Cortex of kidney (tissue), 1 donor: ENCODE results near the gene SDK1.

ENCODE experiments used
- DNase-seq: peaks from one replicate; lab custom pipeline; 2025; lab: John Stamatoyannopoulos, UW

The SDK1 gene

GRCh38 chr7:3880228-3880987 is 579.4 kb downstream of the SDK1 start:
- no peak for DNase-seq

- DNase-seq = no peak
These were observed 581.7 kb downstream of the SDK1 start for GRCh38 chr7:3882782-3883181.

- no peak for DNase-seq
These were observed 583.5 kb downstream of the SDK1 start for GRCh38 chr7:3884543-3884942.

- DNase-seq = no peak
These were observed 586.1 kb downstream of the SDK1 start for GRCh38 chr7:3887096-3887690.

- DNase-seq = no peak
These were observed 587.0 kb downstream of the SDK1 start for GRCh38 chr7:3888096-3888495.

- DNase-seq = no peak
These were observed 591.1 kb downstream of the SDK1 start for GRCh38 chr7:3892157-3892556.

- no peak for DNase-seq
These were observed 591.6 kb downstream of the SDK1 start for GRCh38 chr7:3892686-3893085.

GRCh38 chr7:3893151-3893788 is 592.2 kb downstream of the SDK1 start:
- no peak for DNase-seq

GRCh38 chr7:3893789-3894153 is 592.7 kb downstream of the SDK1 start:
- DNase-seq = no peak

- no peak for DNase-seq
These were observed 594.5 kb downstream of the SDK1 start for GRCh38 chr7:3895341-3896116.

- DNase-seq = no peak
These were observed 595.2 kb downstream of the SDK1 start for GRCh38 chr7:3896169-3896765.

GRCh38 chr7:3897430-3898372 is 596.6 kb downstream of the SDK1 start:
- no peak for DNase-seq

- DNase-seq = no peak
These were observed 598.5 kb downstream of the SDK1 start for GRCh38 chr7:3899559-3899991.

GRCh38 chr7:3908153-3908552 is 607.1 kb downstream of the SDK1 start:
- DNase-seq = no peak

GRCh38 chr7:3909128-3909527 is 608.1 kb downstream of the SDK1 start:
- no peak for DNase-seq

- no peak for DNase-seq
These were observed 609.0 kb downstream of the SDK1 start for GRCh38 chr7:3910054-3910453.

GRCh38 chr7:3911685-3912084 is 610.6 kb downstream of the SDK1 start:
- no peak for DNase-seq

- DNase-seq = no peak
These were observed 611.2 kb downstream of the SDK1 start for GRCh38 chr7:3912291-3912690.

- DNase-seq = no peak
These were observed 613.2 kb downstream of the SDK1 start for GRCh38 chr7:3914051-3914775.

GRCh38 chr7:3915337-3915878 is 614.4 kb downstream of the SDK1 start:
- DNase-seq = no peak
